CD4-positive, alpha-beta T cell treated with Interleukin-12 subunit alpha and Interleukin-12 subunit beta, for 1 hour (primary cell): ENCODE results near the gene KCNC4.

Source experiments
- DNase-seq: peaks from one replicate; pipeline ENCODE4 v3.0.0-alpha.2; 2020

Gene KCNC4

DNA sequence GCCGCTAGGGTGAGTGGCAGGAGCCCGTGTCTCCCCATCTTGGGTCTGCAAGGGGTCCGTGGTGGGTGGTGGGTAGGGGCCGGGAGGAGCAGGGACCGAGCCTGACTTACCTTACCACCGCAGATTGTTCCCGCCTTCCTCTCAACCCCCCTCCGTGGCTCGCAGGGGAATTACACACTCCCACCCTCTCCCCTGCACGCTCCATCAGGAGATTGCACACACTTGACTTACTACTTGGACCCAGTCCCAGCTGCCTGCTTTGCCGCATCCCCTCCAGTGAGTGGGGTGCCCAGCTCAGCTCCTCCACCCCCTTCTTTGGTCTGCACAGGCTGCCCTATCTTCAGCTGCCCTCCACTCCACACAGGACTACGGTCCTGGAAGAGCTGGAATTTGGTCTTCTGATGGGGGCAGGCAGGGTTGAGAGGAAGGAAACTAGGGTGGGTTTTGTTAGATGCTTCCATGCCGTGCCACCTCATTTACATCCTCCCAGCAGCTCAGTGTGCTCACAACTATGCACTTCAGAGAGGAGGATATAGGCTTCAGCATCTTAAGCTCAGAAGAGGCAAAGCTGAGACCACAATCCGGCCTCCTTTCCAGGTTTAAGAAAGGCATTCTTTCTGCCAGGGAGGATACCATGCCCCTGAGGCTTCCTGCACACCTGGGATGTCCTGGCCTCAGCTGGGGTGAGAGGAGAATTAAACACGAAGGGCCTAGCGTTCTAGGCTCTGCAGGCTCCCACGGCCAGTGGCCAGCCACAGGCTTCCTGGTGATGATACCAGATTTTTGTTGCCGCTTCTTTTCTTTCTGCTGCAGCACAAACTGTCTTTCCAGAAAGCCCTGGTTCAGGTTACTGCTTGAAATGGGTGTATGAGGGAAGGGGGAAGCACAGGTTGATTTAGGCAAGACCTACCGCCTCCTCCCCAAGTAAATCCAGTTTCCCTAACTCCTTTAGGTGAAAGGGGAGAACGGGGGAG lies 2.3 kb downstream of the KCNC4 start:
- DNase-seq, result no peak

GRCh38 chr1:110213143-110213540 lies 3.0 kb downstream of the KCNC4 start:
- no peak for DNase-seq

GRCh38 chr1:110214454-110215404 lies 4.6 kb downstream of the KCNC4 start:
- DNase-seq, result no peak

DNA sequence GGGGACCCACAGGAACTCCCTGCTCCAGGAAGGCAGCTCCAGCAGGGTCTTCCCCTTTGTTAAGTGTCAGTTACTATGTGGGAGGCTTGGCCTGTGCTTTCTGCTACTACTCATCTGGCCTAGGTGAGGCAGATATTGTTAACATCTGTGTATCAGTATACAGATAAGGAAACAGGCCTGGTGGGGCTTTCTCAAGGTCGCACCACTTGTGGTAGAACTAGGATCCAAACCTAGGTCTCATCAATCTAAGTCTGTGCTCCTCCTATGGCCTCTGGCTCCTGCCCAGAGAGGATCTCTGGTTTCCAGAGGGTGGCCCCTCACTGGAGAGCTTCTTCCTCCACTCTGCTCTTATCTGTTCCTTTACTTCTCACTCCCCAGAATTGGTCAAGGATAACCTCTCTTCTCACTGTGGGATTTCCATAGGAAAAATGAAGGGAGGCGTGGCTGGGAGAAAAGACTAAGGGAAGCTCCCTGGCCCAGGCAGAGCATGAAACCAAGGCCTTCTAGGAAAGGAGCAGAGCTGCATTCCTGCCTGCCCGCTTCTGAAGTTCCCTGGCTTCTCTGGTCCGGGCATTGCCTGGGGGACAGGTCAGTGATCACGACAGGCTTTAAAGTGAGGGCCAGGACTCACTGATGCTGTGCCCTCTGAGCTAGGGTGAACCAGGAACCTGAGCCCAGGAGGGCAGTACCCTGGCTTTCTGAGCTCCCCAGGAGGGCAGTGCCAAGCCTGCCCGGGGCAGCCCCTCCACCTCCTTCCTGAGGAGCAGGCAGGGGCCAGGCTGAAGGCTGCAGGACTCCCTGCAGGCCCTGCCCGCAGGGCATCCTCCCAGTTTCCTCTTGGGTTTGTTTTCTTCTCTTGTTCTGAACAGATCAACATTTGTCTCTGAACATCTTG lies 5.8 kb downstream of the KCNC4 start:
- no peak for DNase-seq

DNA sequence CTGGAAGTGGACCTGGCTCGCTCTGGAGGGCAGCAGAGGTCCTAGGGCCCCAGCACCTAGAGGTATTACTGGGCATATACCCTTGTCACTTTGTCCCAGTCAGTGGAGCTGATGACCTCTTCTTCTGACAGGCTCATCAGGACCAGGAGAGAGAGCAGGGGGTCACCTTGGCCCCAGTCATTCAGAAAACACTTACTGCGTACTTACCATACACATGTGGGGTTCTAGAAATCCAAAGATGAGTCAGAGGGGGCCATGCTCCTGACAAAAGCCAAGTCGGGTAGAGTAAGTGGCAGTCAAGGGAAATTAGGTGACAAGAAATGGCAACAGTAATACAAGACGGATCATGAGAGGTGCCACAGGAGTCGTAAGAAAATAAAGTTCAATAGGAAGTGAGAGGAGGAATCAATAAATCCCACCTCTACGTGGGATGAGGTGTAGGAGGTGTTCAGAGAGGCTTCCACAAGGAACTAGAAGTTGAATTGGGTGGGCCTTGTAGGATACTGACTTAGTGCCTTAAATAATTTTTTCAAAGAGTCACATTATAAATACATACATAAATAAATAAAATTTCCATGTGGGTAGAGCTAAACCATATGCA lies 6.8 kb downstream of the KCNC4 start:
- no peak for DNase-seq

DNA sequence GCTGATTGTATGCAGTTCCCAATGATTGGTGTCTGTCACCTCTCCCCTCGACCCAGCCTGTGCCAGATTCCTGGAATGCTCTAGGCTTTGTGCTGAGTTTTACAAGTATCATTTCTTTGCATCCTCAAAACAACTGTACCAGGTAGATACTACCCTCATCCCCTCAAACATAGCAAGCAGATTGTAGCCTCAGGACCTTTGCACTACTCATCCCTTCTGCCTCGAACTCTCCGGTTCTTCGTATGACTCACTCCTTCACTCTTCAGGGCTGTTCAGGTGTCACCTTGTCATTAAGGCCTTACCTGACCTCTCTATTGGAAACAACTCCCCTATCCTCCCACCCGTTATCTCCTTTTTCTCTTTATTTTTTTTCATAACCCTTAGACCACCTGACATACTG lies 8.0 kb downstream of the KCNC4 start:
- DNase-seq, result no peak

DNA sequence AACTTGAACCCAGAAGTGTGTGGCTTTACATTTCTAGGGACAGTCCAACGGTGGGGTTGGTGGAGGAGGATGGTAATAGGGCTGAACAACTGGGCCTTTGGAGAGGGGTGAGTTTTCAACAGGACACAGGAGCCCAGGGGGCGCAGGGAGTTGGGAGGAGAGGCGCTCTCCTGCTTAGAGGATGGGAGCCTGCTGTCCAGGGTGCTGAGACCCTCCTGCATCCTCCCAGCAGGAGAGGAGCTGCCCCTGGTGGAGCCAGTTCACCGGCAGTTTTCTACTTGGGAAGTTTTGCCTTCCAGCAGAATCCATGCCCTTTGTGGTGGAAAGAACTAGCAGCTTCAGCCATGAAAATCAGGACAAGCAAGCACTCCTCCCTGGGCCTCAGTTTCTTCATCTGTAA lies 8.6 kb downstream of the KCNC4 start:
- no peak for DNase-seq

- no peak for DNase-seq
These were observed 10.2 kb downstream of the KCNC4 start for GRCh38 chr1:110220324-110220723.

DNA sequence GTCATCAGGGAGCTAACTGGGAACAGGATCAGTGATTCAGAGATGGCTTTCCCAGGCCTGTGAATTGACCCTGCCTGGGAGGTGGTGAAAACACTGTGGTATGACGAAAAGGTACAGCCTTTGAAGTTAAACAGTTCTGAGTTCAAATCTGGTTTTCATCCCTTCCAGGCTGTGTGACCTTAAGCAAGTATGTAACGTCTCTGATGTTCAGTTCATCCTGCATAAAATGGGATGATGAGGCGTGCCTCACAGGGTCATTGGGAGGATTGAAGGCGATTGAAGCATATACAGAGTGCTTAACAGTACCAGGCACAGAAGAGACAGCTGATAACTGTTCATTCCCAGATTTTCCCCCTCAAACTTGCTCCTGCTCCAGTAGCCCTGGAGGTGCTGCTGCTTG lies 11.0 kb downstream of the KCNC4 start:
- no peak for DNase-seq

DNA sequence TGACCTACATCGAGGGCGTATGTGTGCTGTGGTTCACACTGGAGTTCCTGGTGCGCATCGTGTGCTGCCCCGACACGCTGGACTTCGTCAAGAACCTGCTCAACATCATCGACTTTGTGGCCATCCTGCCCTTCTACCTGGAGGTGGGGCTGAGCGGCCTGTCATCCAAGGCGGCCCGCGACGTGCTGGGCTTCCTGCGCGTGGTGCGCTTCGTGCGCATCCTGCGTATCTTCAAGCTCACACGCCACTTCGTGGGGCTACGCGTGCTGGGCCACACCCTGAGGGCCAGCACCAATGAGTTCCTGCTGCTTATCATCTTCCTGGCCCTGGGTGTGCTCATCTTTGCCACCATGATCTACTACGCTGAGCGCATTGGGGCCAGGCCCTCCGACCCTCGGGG lies 13.0 kb downstream of the KCNC4 start:
- DNase-seq, result no peak

DNA sequence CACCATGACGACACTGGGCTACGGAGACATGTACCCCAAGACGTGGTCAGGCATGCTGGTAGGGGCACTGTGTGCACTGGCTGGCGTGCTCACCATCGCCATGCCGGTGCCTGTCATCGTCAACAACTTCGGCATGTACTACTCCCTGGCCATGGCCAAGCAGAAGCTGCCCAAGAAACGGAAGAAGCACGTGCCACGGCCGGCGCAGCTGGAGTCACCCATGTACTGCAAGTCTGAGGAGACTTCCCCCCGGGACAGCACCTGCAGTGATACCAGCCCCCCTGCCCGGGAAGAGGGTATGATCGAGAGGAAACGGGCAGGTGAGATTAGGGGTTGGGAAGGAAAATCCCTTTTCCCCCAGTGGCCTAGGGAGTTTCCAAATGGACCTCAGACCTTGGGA lies 13.5 kb downstream of the KCNC4 start:
- no peak for DNase-seq

DNA sequence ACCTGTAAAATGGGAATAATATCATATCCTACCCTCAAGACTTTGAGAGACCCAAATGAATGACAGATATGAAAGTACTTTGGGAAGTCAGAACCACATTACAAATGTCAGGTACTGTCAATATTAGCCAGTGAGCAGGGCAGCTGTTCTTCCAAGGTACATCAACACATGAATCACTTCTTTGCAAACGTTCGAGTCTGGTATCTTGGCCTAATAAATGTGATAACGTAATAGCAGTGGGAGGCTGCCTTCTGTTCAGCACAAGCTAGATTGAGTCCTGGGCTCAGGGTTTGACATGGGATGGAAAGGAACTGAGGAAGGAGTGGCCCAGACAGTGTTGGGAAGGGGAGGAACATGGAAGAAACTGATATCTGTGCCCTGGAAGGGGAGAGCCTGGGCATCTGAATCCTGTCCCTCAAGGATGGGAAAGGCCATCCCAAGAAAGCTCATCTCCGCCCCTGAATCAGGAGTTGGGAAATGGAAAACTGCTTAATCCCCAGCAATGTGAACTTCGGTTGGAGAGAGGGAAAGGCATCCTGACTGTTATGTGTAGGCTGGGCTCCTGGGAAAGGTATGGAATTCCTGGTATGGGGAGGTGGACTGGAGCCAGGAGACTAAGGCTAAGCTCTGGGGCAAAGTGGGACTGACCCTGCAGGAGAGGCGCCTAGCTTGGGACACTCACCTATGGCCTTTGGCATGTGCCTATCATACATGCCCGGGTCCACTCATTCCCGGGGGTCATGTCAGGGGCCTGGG lies 14.3 kb downstream of the KCNC4 start:
- DNase-seq, result no peak

DNA sequence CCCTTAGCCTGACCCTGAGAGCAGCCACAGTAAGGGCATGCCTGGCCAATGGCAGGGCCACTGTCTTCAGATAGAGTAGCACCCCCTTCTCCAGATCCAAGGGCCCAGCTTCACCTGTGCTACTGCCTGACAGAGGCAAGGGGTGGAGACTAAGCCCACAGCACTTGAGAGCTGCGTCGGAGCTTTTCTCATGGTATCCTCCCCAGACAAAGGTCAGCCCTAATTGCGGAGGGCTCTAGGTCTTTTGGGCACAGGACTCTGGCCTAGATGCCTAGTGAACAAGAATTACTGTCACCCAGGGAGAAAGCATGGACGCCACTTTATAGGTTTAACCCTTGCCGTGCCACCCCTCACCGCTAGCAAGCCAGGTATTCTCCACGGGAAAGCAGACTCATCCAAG lies 15.1 kb downstream of the KCNC4 start:
- DNase-seq, result no peak

DNA sequence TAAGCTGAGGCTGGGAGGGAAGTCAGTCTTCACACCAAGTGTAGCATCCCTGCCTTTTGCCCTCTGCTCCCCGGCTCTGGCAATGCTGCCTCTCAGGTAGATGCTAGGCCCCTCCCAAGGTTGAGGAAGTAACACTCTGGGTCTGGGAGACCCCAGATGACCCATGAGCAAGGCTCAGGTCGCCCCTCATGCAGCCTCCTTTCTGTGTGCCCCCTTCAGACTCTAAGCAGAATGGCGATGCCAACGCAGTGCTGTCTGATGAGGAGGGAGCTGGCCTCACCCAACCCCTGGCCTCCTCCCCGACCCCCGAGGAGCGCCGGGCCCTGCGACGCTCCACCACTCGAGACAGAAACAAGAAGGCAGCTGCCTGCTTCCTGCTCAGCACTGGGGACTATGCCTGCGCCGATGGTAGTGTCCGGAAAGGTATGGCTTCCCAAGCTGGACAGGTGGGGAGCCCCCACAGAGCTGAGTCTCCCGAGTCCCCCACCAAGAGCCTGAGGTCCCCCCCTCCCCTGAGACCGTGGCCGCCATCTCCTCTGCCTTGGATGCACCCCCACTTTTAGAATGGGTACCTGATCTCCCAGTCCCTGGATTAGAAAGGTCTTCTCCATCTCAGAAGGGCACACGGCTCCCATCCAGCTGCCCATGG lies 15.8 kb downstream of the KCNC4 start:
- DNase-seq, result no peak

- DNase-seq, result no peak
These were observed 17.7 kb downstream of the KCNC4 start for GRCh38 chr1:110227774-110228173.

DNA sequence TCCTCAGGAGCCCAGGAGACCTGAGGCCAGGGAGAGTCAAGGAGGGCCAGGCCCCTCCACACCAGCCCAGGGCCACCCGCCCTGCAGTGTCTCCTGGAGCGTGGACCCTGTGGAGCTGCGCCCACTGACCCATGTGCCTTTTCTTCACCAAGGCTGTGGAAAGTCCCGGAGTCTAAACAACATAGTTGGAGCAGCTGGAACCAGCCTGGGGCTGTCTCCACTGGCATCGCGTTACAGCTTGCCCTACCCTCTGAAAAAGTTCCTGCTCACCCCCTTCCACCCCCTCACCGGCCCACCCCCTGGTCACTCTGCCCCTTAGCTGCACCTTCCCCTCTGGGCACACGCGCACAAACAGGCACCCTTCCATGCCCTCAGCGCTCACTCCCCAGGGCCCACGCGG lies 18.3 kb downstream of the KCNC4 start:
- no peak for DNase-seq

GRCh38 chr1:110228869-110229268 lies 18.8 kb downstream of the KCNC4 start:
- DNase-seq, result no peak

DNA sequence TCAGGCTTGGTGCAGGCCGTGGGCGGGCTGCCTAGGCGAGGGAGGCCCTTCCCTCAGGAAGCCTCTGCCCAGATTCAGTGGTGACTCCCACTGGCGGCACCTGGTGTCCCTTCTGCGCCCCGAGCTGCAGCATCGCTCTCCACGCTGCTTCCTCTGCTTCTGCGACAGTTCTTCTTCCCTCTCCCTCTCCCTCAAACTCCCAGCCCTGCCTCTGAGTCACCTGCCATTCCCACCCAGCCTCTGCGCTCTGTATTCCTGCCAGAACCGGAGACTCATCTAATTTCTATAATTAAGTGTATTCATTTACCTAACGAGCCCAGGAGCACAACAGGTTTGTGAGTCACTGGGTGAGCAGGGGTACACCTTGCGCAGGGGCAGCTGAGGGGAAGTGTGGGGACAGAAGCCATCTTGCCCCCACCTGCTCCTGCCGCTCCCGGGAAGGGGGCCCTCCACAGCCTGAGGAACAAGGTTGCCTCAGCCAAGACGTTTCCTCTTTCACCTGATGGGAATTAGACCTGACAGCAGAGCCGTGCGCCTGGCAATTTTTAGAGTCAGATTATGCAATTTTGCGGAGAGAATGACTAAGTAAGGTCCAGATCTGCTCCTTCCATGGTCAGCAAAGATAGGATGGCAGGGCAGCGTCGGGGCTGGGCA lies 19.4 kb downstream of the KCNC4 start:
- no peak for DNase-seq

- no peak for DNase-seq
These were observed 20.5 kb downstream of the KCNC4 start for GRCh38 chr1:110230381-110231199.
